Mucosa of gallbladder (tissue), 1 donor: ENCODE measurements around the gene WWOX. TPM values are rescaled to one million over a fixed set of nuclear protein-coding genes. Genes with fewer than 3 reads are reported as not detected.
"Not testable (repeated sequence)": the region's sequence is repeated elsewhere in the genome, so short reads cannot be mapped to it uniquely, and the experiment has no call there.

Experiments
- DNase-seq: peaks from one replicate; pipeline ENCODE4 v3.0.0-alpha.2; 2020; ENCODE audit warnings: low spot score
- total RNA-seq: library from RNA; stranded (reverse); gene quantifications from one replicate; pipeline ENCODE4 v1.2.1, GENCODE V29; 2021
- donor health status: DM: no; HTN: no; CAD: no.

The WWOX gene
- total RNA-seq, 1 donor from 2014 or later, result 28.2 TPM

- no peak for DNase-seq
Measured at GRCh38 chr16:79012671-79013434, 913.4 kb downstream of the WWOX start.

GRCh38 chr16:79013930-79014660 is 914.6 kb downstream of the WWOX start:
- DNase-seq, result no peak

- no peak for DNase-seq
Measured at GRCh38 chr16:79018650-79019429, 919.4 kb downstream of the WWOX start.

GRCh38 chr16:79019431-79019830 is 920.0 kb downstream of the WWOX start:
- no peak for DNase-seq

- no peak for DNase-seq
Measured at GRCh38 chr16:79021991-79022630, 922.7 kb downstream of the WWOX start.

- no peak for DNase-seq
Measured at GRCh38 chr16:79026117-79026516, 926.7 kb downstream of the WWOX start.

- DNase-seq, result no peak
Measured at GRCh38 chr16:79036541-79036940, 937.1 kb downstream of the WWOX start.

- no peak for DNase-seq
Measured at GRCh38 chr16:79037521-79038373, 938.3 kb downstream of the WWOX start.

GRCh38 chr16:79041206-79041605 is 941.8 kb downstream of the WWOX start:
- no peak for DNase-seq

GRCh38 chr16:79042141-79042540 is 942.7 kb downstream of the WWOX start:
- DNase-seq, result no peak

GRCh38 chr16:79042886-79043285 is 943.4 kb downstream of the WWOX start:
- DNase-seq, result no peak

- no peak for DNase-seq
Measured at GRCh38 chr16:79045191-79045590, 945.7 kb downstream of the WWOX start.

GRCh38 chr16:79047337-79047736 is 947.9 kb downstream of the WWOX start:
- no peak for DNase-seq

- DNase-seq, result no peak
Measured at GRCh38 chr16:79049040-79049439, 949.6 kb downstream of the WWOX start.

GRCh38 chr16:79050063-79050462 is 950.6 kb downstream of the WWOX start:
- no peak for DNase-seq

- DNase-seq, result no peak
Measured at GRCh38 chr16:79051313-79051712, 951.9 kb downstream of the WWOX start.

GRCh38 chr16:79052198-79052597 is 952.7 kb downstream of the WWOX start:
- not testable (repeated sequence) for DNase-seq

GRCh38 chr16:79053577-79053976 is 954.1 kb downstream of the WWOX start:
- DNase-seq, result no peak

- no peak for DNase-seq
Measured at GRCh38 chr16:79054211-79054984, 954.9 kb downstream of the WWOX start.
